ENCODE measurements around the gene SGCE.

The SGCE gene

GRCh38 chr7:94700926-94701554 is 45.1 kb upstream of the SGCE start:
- TF ChIP-seq EZH2phosphoT487 (IDR thresholded peaks at IDR 0.05; ENCODE audit: low read length) (no peak), CTCF (IDR thresholded peaks at IDR 0.05; ENCODE audit: low read length) (no peak), EZH2 (optimal IDR thresholded peaks at IDR 0.05; ENCODE audit: low read depth, low read length) (no peak)
- DNase-seq = no peak
- Histone ChIP-seq H2AFZ (ENCODE audit: low read length) (no peak overlapping the region), H3K79me2 (ENCODE audit: low read length) (no peaks in the 10 kb centered on the region), H3K9me3 (replicated peaks; ENCODE audit: insufficient read depth, low read length) (no peaks in the 10 kb centered on the region), H3K9ac (ENCODE audit: low read length) (no peak overlapping the region), H3K36me3 (replicated peaks; ENCODE audit: insufficient read depth, low read length) (no peaks in the 10 kb centered on the region), H3K4me1 (ENCODE audit: low read length) (no peaks in the 10 kb centered on the region), H4K20me1 (ENCODE audit: insufficient read depth, low read length) (no peaks in the 10 kb centered on the region), H3K27me3 (replicated peaks; ENCODE audit: insufficient read depth, low read length) (no peaks in the 10 kb centered on the region), H3K9me2 (replicated peaks; ENCODE audit: insufficient read depth, low read length) (no peaks in the 10 kb centered on the region), H3K27ac (ENCODE audit: low read length) (no peak overlapping the region), H3K4me2 (ENCODE audit: low read depth, low read length) (no peak overlapping the region), H3F3A (ENCODE audit: insufficient read depth, low read length) (no peaks in the 10 kb centered on the region), H3K4me3 (ENCODE audit: low read length) (no peak overlapping the region)

GRCh38 chr7:94698275-94698674 is 42.3 kb upstream of the SGCE start:
- H3K36me3 ChIP-seq (replicated peaks; ENCODE audit: insufficient read depth, low read length) = no peaks in the 10 kb centered on the region
- H3K79me2 ChIP-seq (ENCODE audit: low read length) = no peaks in the 10 kb centered on the region
- no peaks in the 10 kb centered on the region for H3K9me2 ChIP-seq (replicated peaks; ENCODE audit: insufficient read depth, low read length)
- no peak overlapping the region for H2AFZ ChIP-seq (ENCODE audit: low read length)
- H3K4me3 ChIP-seq (ENCODE audit: low read length) = no peak overlapping the region
- H4K20me1 ChIP-seq (ENCODE audit: insufficient read depth, low read length) = no peaks in the 10 kb centered on the region
- no peaks in the 10 kb centered on the region for H3F3A ChIP-seq (ENCODE audit: insufficient read depth, low read length)
- no peak overlapping the region for H3K4me2 ChIP-seq (ENCODE audit: low read depth, low read length)
- H3K4me1 ChIP-seq (ENCODE audit: low read length) = no peaks in the 10 kb centered on the region
- no peak for TF ChIP-seq EZH2phosphoT487 (IDR thresholded peaks at IDR 0.05; ENCODE audit: low read length)
- TF ChIP-seq EZH2 (optimal IDR thresholded peaks at IDR 0.05; ENCODE audit: low read depth, low read length) = no peak
- TF ChIP-seq CTCF (IDR thresholded peaks at IDR 0.05; ENCODE audit: low read length) = no peak
- H3K27me3 ChIP-seq (replicated peaks; ENCODE audit: insufficient read depth, low read length) = no peaks in the 10 kb centered on the region
- H3K9me3 ChIP-seq (replicated peaks; ENCODE audit: insufficient read depth, low read length) = no peaks in the 10 kb centered on the region
- no peak for DNase-seq
- no peak overlapping the region for H3K9ac ChIP-seq (ENCODE audit: low read length)
- no peak overlapping the region for H3K27ac ChIP-seq (ENCODE audit: low read length)

- Histone ChIP-seq H3K9me2 (replicated peaks; ENCODE audit: insufficient read depth, low read length) (no peaks in the 10 kb centered on the region), H3K4me2 (ENCODE audit: low read depth, low read length) (no peak overlapping the region), H3K36me3 (replicated peaks; ENCODE audit: insufficient read depth, low read length) (no peaks in the 10 kb centered on the region), H3K4me1 (ENCODE audit: low read length) (no peaks in the 10 kb centered on the region), H3K27me3 (replicated peaks; ENCODE audit: insufficient read depth, low read length) (no peaks in the 10 kb centered on the region), H3K9me3 (replicated peaks; ENCODE audit: insufficient read depth, low read length) (no peaks in the 10 kb centered on the region), H3F3A (ENCODE audit: insufficient read depth, low read length) (no peaks in the 10 kb centered on the region), H3K9ac (ENCODE audit: low read length) (no peak overlapping the region), H3K27ac (ENCODE audit: low read length) (no peak overlapping the region), H3K4me3 (ENCODE audit: low read length) (no peak overlapping the region), H3K79me2 (ENCODE audit: low read length) (no peaks in the 10 kb centered on the region), H4K20me1 (ENCODE audit: insufficient read depth, low read length) (no peaks in the 10 kb centered on the region), H2AFZ (ENCODE audit: low read length) (no peak overlapping the region)
- no peak for DNase-seq
- no peak for TF ChIP-seq CTCF (IDR thresholded peaks at IDR 0.05; ENCODE audit: low read length)
- TF ChIP-seq EZH2 (optimal IDR thresholded peaks at IDR 0.05; ENCODE audit: low read depth, low read length) = no peak
These were observed 41.4 kb upstream of the SGCE start for GRCh38 chr7:94697035-94697974.
